GM12878 (cell line): ENCODE results near the gene ETV4. TPM values are rescaled to one million over a fixed set of nuclear protein-coding genes. Genes with fewer than 3 reads are reported as not detected.
A peak's percentile ranks its signal among the peaks of the same experiment; 100 is the strongest.

Source experiments
- ATAC-seq: fragments of 200-7000 bp; cut with Tn5 transposase; 3 replicates; pipeline ENCODE4 v1.9.1; 2020; ENCODE audit warnings: mild to moderate bottlenecking, moderate library complexity
- BruUV-seq: library from RNA; stranded (reverse); fragments of 400-500 nt; replicated peaks from 2 replicates; lab custom pipeline; 2021; lab: Mats Ljungman, UMichigan
- CTCF ChIA-PET: fragments of 300-600 bp; sonication (Branson Sonifier 250); formaldehyde crosslinking; extraction: SDS; loops from one replicate; lab custom pipeline; 2021; ENCODE audit warnings: inconsistent platforms; lab: Yijun Ruan, JAX
- POLR2A ChIA-PET: fragments of 350-600 bp; formaldehyde crosslinking; extraction: SDS; loops from one replicate; lab custom pipeline; 2021; ENCODE audit warnings: inconsistent platforms; lab: Charles Lee
- RAD21 ChIA-PET: fragments of 300-600 bp; sonication (Branson Sonifier 250); formaldehyde crosslinking; loops from one replicate; lab custom pipeline; 2023; ENCODE audit warnings: antibody characterized with exemption; ENCODE audit not compliant: unreplicated experiment; lab: Charles Lee
- SMC1A ChIA-PET: fragments of 300-600 bp; sonication (Branson Sonifier 250); formaldehyde crosslinking; loops from one replicate; lab custom pipeline; 2023; ENCODE audit not compliant: unreplicated experiment, uncharacterized antibody; lab: Charles Lee
- DNase-seq: peaks from one replicate; pipeline ENCODE4 v3.0.0-alpha.2; 2011; ENCODE audit warnings: low read depth, low spot score
- FAIRE-seq: peaks from 3 replicates; lab custom pipeline; 2011; peaks lifted over from hg19 to GRCh38; lab: Jason Lieb, UNC
- H2AFZ ChIP-seq: 2 replicates; pipeline ENCODE4 v1.6.0; 2011; ENCODE audit warnings: low read depth, low read length, control low read depth; ENCODE audit not compliant: control insufficient read depth
- H3K27ac ChIP-seq: 2 replicates; pipeline ENCODE4 v1.5.1; 2011; ENCODE audit warnings: control low read depth; ENCODE audit not compliant: control insufficient read depth, insufficient read depth
- H3K27me3 ChIP-seq, 2 experiments: replicated peaks in 1 of 2; 2 replicates each; pipeline versions ENCODE4 v1.6.0 to v1.6.1; 2011; ENCODE audit warnings: low read length in 1 of 2; ENCODE audit not compliant: control insufficient read depth in 2 of 2, insufficient read depth in 2 of 2
- H3K36me3 ChIP-seq, 2 experiments: 2 replicates each; pipeline ENCODE4 v1.5.1; 2011; ENCODE audit warnings: low read length in 1 of 2; ENCODE audit not compliant: control insufficient read depth in 2 of 2, insufficient read depth in 2 of 2
- H3K4me1 ChIP-seq: 2 replicates; pipeline ENCODE4 v1.6.1; 2011; ENCODE audit warnings: mild to moderate bottlenecking, low read length, moderate library complexity, mixed read lengths; ENCODE audit not compliant: control insufficient read depth, insufficient read depth
- H3K4me2 ChIP-seq: 2 replicates; pipeline ENCODE4 v1.6.0; 2011; ENCODE audit warnings: control low read depth; ENCODE audit not compliant: control insufficient read depth, insufficient read depth
- H3K4me3 ChIP-seq: fragments of 200-600 bp; sonication (generic); 2 replicates; pipeline ENCODE4 v1.5.1; 2016
- H3K79me2 ChIP-seq: 2 replicates; pipeline ENCODE4 v1.6.0; 2011; ENCODE audit warnings: low read length; ENCODE audit not compliant: control insufficient read depth, insufficient read depth
- H3K9ac ChIP-seq: 2 replicates; pipeline ENCODE4 v1.8.0; 2011; ENCODE audit warnings: low read length, control low read depth, mixed read lengths; ENCODE audit not compliant: control insufficient read depth, insufficient read depth
- H3K9me3 ChIP-seq: replicated peaks from 3 replicates; pipeline ENCODE4 v1.5.1; 2011; ENCODE audit warnings: mild to moderate bottlenecking, low read length; ENCODE audit not compliant: control insufficient read depth, insufficient read depth
- H4K20me1 ChIP-seq: 2 replicates; pipeline ENCODE4 v1.6.0; 2011; ENCODE audit not compliant: control insufficient read depth, insufficient read depth
- ATF7 ChIP-seq: fragments of 450-650 bp; IDR thresholded peaks from 2 replicates; pipeline ENCODE4 v1.6.1; 2016; ENCODE audit warnings: low read depth, mild to moderate bottlenecking
- EED ChIP-seq: sonication (generic); IDR thresholded peaks from 2 replicates; pipeline ENCODE4 v1.6.1; 2016; ENCODE audit warnings: antibody characterized with exemption, low read depth
- HCFC1 ChIP-seq: fragments of 150-350 bp; IDR thresholded peaks from 2 replicates; pipeline ENCODE4 v1.6.1; 2014; ENCODE audit warnings: low read length
- HDAC2 ChIP-seq: fragments of 200-600 bp; sonication (generic); IDR thresholded peaks from 2 replicates; pipeline ENCODE4 v1.6.1; 2017
- JUNB ChIP-seq: IDR thresholded peaks from 2 replicates; pipeline ENCODE4 v1.6.1; 2016; ENCODE audit warnings: antibody characterized with exemption, mild to moderate bottlenecking
- MEF2A ChIP-seq: IDR thresholded peaks from 2 replicates; pipeline ENCODE4 v1.6.1; 2011; ENCODE audit warnings: low read depth, mild to moderate bottlenecking, low read length, moderate library complexity; ENCODE audit not compliant: insufficient read depth
- MEF2B ChIP-seq: fragments of 450-650 bp; IDR thresholded peaks from 2 replicates; pipeline ENCODE4 v1.6.1; 2018; ENCODE audit warnings: mild to moderate bottlenecking, moderate library complexity; ENCODE audit not compliant: partially characterized antibody, poor library complexity, severe bottlenecking
- MYC ChIP-seq: IDR thresholded peaks from 2 replicates; pipeline ENCODE4 v1.6.1; 2011; ENCODE audit warnings: mild to moderate bottlenecking, low read length, moderate library complexity, inconsistent platforms; ENCODE audit not compliant: insufficient read depth, insufficient replicate concordance, insufficient read length, severe bottlenecking
- NRF1 ChIP-seq: conservative IDR thresholded peaks from 2 replicates; pipeline ENCODE4 v1.6.1; 2011; ENCODE audit warnings: mild to moderate bottlenecking, low read depth, low read length, improper control_type of control experiment
- SMAD1 ChIP-seq: fragments of 450-650 bp; IDR thresholded peaks from 2 replicates; pipeline ENCODE4 v1.6.1; 2018; ENCODE audit warnings: mild to moderate bottlenecking, low read depth; ENCODE audit not compliant: partially characterized antibody
- SMARCA5 ChIP-seq: fragments of 450-650 bp; IDR thresholded peaks from 2 replicates; pipeline ENCODE4 v1.6.1; 2017; ENCODE audit warnings: mild to moderate bottlenecking
- SPI1 ChIP-seq: IDR thresholded peaks from 2 replicates; pipeline ENCODE4 v1.6.1; 2011; ENCODE audit warnings: low read depth, mild to moderate bottlenecking, low read length, moderate library complexity, borderline replicate concordance; ENCODE audit not compliant: insufficient read depth
- TAF1 ChIP-seq: IDR thresholded peaks from 2 replicates; pipeline ENCODE4 v1.6.1; 2011; ENCODE audit warnings: mild to moderate bottlenecking, low read depth, low read length, borderline replicate concordance
- WGBS: methylation state at CpG from one replicate; pipeline ENCODE4 v1.1.6; 2016; ENCODE audit warnings: low lambda C conversion rate; ENCODE audit not compliant: insufficient replicate concordance, insufficient coverage; ENCODE audit errors: missing lambda C conversion rate; 5-methylcytosine and 5-hydroxymethylcytosine counted together
- in situ Hi-C: fragments of 300-500 bp; cut with MboI; formaldehyde crosslinking; loops from 9 replicates; pipeline ENCODE4 v1.14.3; 2018; ENCODE audit warnings: mixed read lengths
- intact Hi-C: fragments of 100-400 bp; cut with micrococcal nuclease; formaldehyde crosslinking; loops from one replicate; pipeline ENCODE4 v1.14.2; 2022; ENCODE audit not compliant: unreplicated experiment
- polyA plus RNA-seq, 11 experiments: library from polyadenylated mRNA; depleted of rRNA in 4 of 11; unstranded in 6 of 11; stranded (reverse) in 5 of 11; fragments of >200 nt; fragmentation: Nextera tagmentation in 4 of 11; fragmentation: Illumina TruSeq in 1 of 11; extraction: Ambion mirVana in 4 of 11; extraction: Trizol in 1 of 11; gene quantifications; 1 replicate in 1 of 11; 2 replicates in 10 of 11; pipeline versions ENCODE4 v1.2.1 to v1.2.3, GENCODE V29; 2011 to 2016; ENCODE audit warnings: inconsistent platforms in 2 of 11, missing spikeins in 2 of 11, low read depth in 1 of 11
- total RNA-seq, 4 experiments: library from RNA; depleted of rRNA in 3 of 4; stranded (reverse); fragments of >200 nt in 3 of 4; fragmentation: Illumina TruSeq in 1 of 4; extraction: Trizol in 1 of 4; gene quantifications; 2 replicates each; pipeline versions ENCODE4 v1.2.1 to v1.2.3, GENCODE V29; 2013 to 2021
- TF ChIP-seq, protein P1 (sequence below): fragments of 450-650 bp; IDR thresholded peaks from 2 replicates; pipeline ENCODE4 v1.6.1; 2017; ENCODE audit warnings: mild to moderate bottlenecking, moderate library complexity
- TF ChIP-seq, protein P2 (sequence below): IDR thresholded peaks from 2 replicates; pipeline ENCODE4 v1.6.1; 2011; ENCODE audit warnings: mild to moderate bottlenecking, low read depth, low read length, moderate library complexity; ENCODE audit not compliant: insufficient replicate concordance

ETV4 gene
- total and polyA plus RNA-seq, 10 of the 15 experiments (the other 5 are each of a cell fraction or from before 2014, with no cell fraction given): 0.19 to 14.5 (median 1.8) TPM

DNA sequence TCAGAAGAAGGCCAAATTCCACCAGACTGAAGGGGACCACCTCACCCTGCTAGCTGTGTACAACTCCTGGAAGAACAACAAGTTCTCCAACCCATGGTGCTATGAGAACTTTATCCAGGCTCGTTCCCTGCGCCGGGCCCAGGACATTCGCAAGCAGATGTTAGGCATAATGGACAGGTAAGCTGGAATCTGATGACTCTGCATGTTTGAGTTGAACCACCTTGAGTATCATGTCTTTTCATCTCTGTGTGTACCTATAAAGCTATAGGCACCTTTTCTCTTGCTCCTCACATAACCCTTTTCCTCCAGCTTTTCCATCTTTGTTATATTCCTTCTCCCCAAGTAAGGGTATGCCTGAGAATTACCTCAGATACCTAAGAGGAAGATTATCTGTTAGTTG, 24.8 kb downstream of the ETV4 start (continued):
- no peak for TF ChIP-seq MYC
- TF ChIP-seq, all 136 proteins: peak for 0

DNA sequence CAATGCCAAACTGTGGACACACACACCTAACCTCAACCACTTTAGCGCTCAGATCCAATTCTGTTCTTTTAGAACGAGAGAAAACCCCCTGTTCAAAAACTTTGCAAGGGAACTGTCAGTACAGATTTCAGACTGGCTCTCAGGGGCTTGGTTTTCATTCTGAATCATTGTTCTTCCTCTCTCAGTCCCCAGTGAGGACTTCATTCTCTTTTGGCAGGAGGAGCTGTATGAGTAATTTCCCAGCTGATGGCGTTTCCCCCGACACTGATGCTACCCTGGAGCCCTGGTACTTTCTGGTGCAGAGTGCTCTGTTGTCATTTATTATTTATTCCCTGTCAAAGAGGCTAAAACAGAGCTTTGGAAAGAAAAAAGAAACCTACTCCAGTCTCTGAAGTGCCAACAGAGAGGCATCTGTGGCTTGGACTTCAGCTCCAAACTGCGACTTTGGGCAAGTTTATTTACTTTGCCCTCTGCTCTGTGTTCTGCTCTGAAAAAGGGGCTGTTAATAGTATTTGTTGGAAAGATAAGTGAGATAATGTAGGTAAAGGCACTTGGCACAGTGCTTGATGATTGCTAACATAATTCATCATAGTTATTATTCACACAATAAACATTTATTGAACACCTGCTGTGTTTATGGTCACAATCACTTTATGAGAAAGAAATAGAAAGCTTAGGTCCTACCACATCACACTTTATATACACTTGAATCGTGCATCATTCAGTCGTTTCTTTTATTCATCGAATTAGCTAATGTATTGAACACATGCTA, 28.3 kb downstream of the ETV4 start:
- FAIRE-seq (peak; percentile 69), ATAC-seq (peak; percentile 93), DNase-seq (peak; percentile 82)
- in situ Hi-C loops (no loop called here), intact Hi-C loops (loop anchor here (2.0 to 5.0 kb wide), 2 partner anchors 155 to 260 kb away; partner anchors contain the start of gene DUSP3)
- no peak overlapping the region; the same call in 1 of the 2 replicates for H3K9ac ChIP-seq
- H4K20me1 ChIP-seq: no peaks in the 10 kb centered on the region
- no peaks in the 10 kb centered on the region for H3K9me3 ChIP-seq
- H3K4me1 ChIP-seq: peaks cover 20% of the 10 kb centered on the region
- peaks cover 14 to 31% of the 10 kb centered on the region in 2 experiments for H3K36me3 ChIP-seq
- CTCF ChIA-PET: interaction anchor here (0.5 to 5.5 kb wide), 9 partner anchors 25 to 243 kb away, joined by 3 to 108 read pairs (median 4); partner anchors contain the start of gene DHX8
- RAD21 ChIA-PET: interaction anchor here (0.9 to 2.9 kb wide), 11 partner anchors 23 to 156 kb away, joined by 3 to 47 read pairs (median 4); partner anchors contain the start of gene DHX8
- H3K79me2 ChIP-seq: no peaks in the 10 kb centered on the region
- POLR2A ChIA-PET: interaction anchor here (0.9 to 1.4 kb wide), 6 partner anchors 9 to 152 kb away, joined by 3 to 5 read pairs (median 4); partner anchors contain the start of gene ETV4
- no peak overlapping the region for H3K4me3 ChIP-seq
- peak overlapping the region; percentile 91 for H3K27ac ChIP-seq
- BruUV-seq: no TSS peak
- WGBS: 18% methylated on average over 8 of the region's 8 CpGs
- no peaks in the 10 kb centered on the region for H3K27me3 ChIP-seq
- SMC1A ChIA-PET: interaction anchor here (0.9 to 8.1 kb wide), 13 partner anchors 23 to 162 kb away, joined by 3 to 118 read pairs (median 4); partner anchors contain the start of genes DHX8 and MEOX1
- H3K4me2 ChIP-seq: no peak overlapping the region
- H2AFZ ChIP-seq: no peak overlapping the region; the same call in 1 of the 2 replicates
- no peak for TF ChIP-seq HDAC2
- peak; percentile 94 for TF ChIP-seq MEF2B
- TF ChIP-seq, protein P1, sequence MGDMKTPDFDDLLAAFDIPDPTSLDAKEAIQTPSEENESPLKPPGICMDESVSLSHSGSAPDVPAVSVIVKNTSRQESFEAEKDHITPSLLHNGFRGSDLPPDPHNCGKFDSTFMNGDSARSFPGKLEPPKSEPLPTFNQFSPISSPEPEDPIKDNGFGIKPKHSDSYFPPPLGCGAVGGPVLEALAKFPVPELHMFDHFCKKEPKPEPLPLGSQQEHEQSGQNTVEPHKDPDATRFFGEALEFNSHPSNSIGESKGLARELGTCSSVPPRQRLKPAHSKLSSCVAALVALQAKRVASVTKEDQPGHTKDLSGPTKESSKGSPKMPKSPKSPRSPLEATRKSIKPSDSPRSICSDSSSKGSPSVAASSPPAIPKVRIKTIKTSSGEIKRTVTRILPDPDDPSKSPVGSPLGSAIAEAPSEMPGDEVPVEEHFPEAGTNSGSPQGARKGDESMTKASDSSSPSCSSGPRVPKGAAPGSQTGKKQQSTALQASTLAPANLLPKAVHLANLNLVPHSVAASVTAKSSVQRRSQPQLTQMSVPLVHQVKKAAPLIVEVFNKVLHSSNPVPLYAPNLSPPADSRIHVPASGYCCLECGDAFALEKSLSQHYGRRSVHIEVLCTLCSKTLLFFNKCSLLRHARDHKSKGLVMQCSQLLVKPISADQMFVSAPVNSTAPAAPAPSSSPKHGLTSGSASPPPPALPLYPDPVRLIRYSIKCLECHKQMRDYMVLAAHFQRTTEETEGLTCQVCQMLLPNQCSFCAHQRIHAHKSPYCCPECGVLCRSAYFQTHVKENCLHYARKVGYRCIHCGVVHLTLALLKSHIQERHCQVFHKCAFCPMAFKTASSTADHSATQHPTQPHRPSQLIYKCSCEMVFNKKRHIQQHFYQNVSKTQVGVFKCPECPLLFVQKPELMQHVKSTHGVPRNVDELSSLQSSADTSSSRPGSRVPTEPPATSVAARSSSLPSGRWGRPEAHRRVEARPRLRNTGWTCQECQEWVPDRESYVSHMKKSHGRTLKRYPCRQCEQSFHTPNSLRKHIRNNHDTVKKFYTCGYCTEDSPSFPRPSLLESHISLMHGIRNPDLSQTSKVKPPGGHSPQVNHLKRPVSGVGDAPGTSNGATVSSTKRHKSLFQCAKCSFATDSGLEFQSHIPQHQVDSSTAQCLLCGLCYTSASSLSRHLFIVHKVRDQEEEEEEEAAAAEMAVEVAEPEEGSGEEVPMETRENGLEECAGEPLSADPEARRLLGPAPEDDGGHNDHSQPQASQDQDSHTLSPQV: no peak
- TF ChIP-seq, protein P2, sequence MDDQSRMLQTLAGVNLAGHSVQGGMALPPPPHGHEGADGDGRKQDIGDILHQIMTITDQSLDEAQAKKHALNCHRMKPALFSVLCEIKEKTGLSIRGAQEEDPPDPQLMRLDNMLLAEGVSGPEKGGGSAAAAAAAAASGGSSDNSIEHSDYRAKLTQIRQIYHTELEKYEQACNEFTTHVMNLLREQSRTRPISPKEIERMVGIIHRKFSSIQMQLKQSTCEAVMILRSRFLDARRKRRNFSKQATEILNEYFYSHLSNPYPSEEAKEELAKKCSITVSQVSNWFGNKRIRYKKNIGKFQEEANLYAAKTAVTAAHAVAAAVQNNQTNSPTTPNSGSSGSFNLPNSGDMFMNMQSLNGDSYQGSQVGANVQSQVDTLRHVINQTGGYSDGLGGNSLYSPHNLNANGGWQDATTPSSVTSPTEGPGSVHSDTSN: peak; percentile 30
- TF ChIP-seq ATF7: peak; percentile 66
- TF ChIP-seq SPI1: peak; percentile 55; the same call in 1 of the 2 replicates
- TF ChIP-seq TAF1: no peak
- no peak for TF ChIP-seq NRF1
- TF ChIP-seq SMARCA5: no peak
- TF ChIP-seq JUNB: peak; percentile 87
- 0 out of 2 replicates have a peak, but pooled peaks have one; percentile 45 for TF ChIP-seq MEF2A
- peak; percentile 44 for TF ChIP-seq SMAD1
- no peak for TF ChIP-seq HCFC1
- TF ChIP-seq EED: 0 out of 2 replicates have a peak, but pooled peaks have one; percentile 33
